ENCODE measurements around the gene RNF213.

- TF ChIP-seq CTCF (conservative IDR thresholded peaks at IDR 0.05; ENCODE audit: low read length), result no peak
- no peak for TF ChIP-seq EZH2phosphoT487 (IDR thresholded peaks at IDR 0.05; ENCODE audit: borderline replicate concordance)
Measured at GRCh38 chr17:80232438-80232837, 28.2 kb upstream of the RNF213 start.
